ENCODE data around the gene RDH5.
"Not testable (repeated sequence)": the region's sequence is repeated elsewhere in the genome, so short reads cannot be mapped to it uniquely, and the experiment has no call there.

The RDH5 gene

DNA sequence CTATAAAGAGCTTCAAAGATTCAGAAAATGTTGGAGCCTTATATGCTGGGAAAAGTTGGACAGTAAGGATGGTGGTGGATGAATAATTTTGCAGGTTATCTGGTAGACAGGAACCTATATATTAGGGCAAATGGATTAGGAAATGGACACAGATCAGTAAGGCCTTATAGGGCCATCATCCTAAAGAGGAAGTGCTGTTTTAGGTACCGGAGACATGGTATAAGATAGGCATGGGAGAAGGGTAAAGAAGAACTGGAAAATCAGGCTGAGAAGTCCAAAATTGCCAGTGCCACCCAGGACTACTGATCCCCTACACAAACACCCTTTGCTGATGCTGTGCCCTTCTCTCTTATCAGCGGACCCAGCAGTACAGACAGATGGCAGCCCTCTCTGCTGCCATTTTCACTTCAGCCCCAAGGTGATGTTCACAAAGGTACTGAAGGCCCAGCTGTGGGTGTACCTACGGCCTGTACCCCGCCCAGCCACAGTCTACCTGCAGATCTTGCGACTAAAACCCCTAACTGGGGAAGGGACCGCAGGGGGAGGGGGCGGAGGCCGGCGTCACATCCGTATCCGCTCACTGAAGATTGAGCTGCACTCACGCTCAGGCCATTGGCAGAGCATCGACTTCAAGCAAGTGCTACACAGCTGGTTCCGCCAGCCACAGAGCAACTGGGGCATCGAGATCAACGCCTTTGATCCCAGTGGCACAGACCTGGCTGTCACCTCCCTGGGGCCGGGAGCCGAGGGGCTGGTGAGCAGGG is 28.2 kb downstream of the RDH5 start:
- DNase-seq = no peak

DNA sequence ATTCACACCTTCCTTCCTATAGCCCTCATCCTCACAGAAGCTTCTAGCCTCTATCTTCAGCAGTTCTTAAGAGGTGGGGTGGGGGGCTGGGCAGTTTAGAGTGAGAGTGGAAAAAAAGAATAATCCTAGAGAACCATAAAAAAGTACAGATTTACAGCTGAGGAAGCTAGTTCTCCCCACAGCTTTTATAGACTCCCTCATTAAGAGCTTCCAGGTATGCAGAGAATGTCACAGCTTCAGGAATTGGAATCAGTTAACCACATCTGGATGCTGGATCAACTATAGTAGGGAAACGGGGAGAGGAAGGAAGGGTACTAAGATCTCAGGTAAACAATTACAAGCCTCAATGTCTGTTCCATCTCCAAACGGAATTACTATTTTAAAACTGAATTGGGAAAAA is 35.1 kb downstream of the RDH5 start:
- no peak for DNase-seq

GRCh38 chr12:55757701-55758100 is 37.5 kb downstream of the RDH5 start:
- DNase-seq = no peak

GRCh38 chr12:55758575-55758974 is 38.4 kb downstream of the RDH5 start:
- DNase-seq = not testable (repeated sequence)

DNA sequence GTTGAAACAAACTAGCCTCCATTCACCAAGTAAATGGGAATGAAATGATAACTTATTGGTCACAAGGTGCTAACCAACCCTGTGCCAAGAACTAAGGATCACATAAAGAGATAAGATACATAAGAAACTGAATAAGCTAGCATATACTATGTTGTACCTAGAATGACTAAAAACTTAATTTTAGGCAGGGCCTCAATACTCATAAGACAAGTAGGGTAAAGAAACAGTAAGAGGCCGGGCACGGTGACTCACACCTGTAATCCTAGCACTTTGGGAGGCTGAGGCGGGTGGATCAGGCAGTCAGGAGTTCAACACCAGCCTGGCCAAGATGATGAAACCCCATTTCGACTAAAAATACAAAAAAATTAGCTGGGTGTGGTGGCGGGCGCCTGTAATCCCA is 40.5 kb downstream of the RDH5 start:
- DNase-seq = no peak

- DNase-seq = peak; percentile 15
Measured at GRCh38 chr12:55762646-55763045, 42.5 kb downstream of the RDH5 start.

GRCh38 chr12:55765736-55766290 is 45.6 kb downstream of the RDH5 start:
- DNase-seq = no peak

DNA sequence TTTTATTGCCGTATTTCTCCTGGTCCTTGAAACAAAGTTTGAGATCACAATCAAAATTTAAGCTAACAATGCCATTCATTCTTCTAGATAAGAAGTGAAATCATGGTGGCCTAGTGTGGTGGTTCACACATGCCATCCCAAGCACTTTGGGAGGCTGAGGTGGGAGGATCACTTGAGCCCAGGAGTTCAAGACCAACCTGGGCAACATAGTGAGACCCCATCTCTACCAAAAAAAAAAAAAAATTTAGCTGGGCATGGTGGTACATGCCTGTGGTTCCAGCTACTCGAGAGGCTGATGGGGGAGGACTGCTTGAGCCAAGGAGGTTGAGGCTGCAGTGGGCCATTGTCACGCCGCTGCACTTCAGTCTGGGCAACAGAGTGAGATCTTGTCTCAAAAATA is 47.0 kb downstream of the RDH5 start:
- no peak for DNase-seq

GRCh38 chr12:55771736-55772135 is 51.5 kb downstream of the RDH5 start:
- no peak for DNase-seq

Data from NCI-H2029 treated with DMSO at 0.1 percent for 48 hours (cell line).